Measurements from ENCODE around the gene SLC38A10.

SLC38A10 gene

DNA sequence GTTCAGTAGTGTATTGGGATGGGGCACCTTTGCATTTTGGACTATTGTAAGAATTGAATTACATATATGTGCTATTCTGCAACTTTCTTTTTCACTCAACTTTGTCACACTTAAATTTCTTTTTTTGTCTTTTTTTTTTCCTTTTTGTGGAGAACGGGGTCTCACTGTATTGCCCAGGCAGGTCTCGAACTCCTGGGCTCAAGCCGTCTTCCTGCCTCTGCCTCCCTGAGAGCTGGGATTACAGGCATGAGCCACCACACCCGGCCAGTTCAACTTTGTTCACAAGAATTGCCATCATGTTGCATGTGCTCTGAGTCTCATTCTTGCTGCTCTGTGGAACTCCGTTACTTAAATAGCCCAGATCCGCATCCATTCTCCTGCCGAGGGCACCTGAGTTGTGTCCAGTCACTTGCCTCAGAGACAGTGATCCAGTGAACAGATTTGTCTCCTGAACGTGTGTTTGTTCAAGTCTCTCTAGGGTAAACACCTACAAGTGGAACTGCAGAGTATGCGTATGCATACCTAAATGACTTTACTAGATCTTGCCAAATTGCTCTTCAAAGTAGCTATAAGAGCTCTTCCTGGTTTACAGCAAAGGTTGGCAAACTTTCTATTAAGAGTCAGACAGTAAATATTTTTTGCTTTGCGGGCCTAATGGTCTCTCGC is 3.4 kb upstream of the SLC38A10 start:
- DNase-seq (ENCODE audit: low spot score) = no peak

DNA sequence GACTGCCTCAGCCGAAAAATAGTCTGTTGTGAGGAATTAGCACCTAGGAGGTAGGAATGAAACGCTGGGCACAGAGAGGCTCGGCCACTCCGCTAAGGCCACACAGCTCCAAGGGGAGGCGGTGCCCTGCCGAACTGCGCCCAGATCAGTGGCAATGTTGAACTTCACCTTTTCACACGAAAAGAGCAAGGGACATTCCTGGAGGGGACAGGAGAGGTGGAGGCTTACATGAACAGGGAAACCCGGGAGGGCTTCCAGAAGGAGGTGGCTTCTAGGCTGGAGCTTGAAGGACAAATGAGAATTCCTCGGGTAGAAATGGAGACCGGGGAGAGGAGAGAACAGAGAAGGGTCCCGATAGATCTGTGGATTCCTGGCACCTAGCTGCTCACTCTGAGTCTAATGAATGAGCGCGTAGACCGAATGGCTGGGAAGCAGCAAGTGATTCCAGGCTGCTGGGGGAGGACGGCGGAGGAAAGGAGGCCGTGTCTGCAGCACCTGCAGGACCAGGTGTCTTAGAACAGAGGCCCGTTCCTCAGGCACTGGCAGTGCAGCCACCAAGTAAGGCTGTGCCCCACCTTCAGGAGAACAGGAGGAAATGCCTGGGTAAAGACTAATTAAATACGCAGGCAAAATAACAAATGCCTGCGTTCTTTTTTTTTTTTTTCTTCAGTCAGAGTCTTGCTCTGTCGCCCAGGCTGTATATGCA is 722 bp upstream of the SLC38A10 start:
- no peak for DNase-seq (ENCODE audit: low spot score)

DNA sequence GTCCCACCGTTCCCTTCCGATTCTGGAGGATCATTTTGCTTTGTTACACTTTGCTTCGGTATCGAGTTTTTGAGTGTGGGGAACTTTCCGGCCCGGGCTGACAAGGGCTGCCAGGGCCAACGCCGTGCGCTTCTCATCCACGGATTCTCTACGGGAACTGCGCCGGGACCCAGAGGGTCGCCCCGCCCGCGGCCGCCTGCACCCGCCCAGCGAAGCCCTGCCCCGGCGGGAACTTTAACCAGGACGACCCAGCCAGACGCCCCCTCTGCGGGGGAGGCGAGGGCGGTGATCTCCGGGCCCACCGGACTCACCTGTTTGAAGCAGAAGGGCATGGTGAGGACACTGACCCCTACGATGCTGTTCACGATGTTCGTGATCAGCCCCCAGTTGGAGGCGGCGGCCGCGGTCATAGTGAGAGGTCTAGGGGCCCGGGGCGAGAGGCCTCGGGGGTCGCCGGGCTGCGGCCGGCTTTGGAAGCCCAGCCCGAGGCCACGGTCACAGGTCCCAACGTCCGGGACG is 536 bp downstream of the SLC38A10 start:
- no peak for DNase-seq (ENCODE audit: low spot score)

DNA sequence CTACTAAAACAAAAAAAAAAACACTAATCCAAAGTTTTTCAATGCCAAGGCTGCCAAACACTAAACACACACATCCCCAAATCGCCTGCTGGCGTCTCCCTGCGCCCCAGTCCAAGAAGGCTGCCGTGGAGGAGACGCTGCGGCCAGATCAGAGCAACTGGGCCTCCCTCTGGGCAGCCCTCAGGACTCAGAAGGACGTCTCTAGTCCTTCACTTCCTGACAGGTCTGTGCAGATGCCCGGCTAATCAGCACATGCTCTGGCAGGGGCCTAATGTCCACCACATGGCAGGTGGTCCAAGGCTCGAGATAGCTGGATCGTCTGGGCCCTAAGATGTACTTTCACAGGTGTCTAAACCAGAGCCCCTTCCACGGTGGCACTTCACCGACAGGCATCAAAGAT is 2.7 kb downstream of the SLC38A10 start:
- DNase-seq (ENCODE audit: low spot score) = no peak

DNA sequence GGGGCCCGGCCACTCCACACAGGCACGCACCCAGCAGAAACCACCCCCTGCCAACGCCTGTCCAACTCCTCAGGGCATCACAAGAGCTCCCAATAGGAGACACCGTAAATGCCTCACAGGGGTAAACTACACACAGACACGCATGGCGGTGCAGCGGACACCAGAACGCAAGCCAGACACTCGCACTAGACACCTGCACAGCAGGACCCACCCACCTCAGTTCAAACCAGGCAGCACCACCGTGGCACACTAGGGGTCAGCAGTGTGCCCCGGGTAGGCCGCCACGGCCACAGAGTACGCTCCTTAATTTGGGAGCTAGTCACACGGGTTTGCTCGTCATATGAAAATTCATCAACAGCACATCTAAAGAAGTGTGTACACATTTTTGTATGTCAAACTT is 3.4 kb downstream of the SLC38A10 start:
- DNase-seq (ENCODE audit: low spot score) = no peak

DNA sequence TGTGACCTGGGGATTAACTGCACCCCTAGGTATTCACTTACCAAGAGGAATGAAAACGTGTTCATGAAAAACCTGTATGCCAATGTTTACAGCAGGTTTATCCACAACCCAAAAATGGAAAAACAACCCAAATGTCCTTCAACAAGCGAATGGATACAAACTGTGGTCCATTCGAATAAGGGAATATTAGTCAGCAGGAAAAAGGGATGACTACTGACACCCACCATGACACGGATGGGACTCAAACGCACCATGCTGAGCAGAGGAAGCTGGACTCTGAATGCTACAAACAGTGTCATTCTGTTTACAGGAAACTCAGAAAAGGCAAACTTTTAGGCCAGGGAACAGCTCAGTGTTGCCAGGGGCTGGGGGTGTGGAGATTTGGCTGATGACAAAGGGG is 4.9 kb downstream of the SLC38A10 start:
- DNase-seq (ENCODE audit: low spot score) = no peak

DNA sequence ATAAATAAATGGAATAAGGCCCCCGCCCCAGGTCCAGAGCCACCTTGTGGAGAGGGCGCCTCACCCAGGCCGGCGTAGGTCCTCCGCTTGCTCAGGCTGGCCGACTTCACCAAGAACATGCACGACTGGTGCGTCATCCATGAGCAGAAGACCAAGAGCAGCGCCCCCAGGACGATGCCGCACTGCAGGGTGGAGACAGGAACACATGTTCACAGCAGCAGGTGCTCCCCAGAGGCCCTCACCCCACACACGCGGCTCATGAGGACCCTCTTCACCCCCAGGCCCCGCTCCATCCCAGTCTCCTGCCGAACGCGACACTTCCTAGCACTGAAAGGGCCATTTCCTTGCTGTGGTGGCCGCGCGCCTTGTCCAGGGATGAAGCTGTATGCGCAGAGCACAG is 5.5 kb downstream of the SLC38A10 start:
- no peak for DNase-seq (ENCODE audit: low spot score)

DNA sequence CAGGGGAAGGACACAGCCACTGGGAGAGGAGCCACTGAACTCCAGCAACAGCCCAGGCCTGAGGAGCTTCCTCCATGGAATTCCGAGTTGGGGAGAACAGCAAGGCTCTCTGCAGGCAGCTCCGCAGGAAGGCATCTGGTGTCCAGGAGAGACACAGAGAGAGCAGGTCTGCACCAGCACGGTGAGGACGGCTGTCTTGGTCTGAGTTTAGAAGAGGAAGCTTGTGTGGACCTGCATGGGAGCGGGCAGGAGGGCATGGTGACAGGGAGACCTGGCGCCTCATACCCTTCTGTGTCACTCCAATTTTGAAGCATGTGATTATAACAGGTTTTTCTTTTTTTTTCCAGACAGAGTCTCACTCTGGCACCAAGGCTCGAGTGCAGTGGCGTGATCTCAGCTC is 6.4 kb downstream of the SLC38A10 start:
- no peak for DNase-seq (ENCODE audit: low spot score)

DNA sequence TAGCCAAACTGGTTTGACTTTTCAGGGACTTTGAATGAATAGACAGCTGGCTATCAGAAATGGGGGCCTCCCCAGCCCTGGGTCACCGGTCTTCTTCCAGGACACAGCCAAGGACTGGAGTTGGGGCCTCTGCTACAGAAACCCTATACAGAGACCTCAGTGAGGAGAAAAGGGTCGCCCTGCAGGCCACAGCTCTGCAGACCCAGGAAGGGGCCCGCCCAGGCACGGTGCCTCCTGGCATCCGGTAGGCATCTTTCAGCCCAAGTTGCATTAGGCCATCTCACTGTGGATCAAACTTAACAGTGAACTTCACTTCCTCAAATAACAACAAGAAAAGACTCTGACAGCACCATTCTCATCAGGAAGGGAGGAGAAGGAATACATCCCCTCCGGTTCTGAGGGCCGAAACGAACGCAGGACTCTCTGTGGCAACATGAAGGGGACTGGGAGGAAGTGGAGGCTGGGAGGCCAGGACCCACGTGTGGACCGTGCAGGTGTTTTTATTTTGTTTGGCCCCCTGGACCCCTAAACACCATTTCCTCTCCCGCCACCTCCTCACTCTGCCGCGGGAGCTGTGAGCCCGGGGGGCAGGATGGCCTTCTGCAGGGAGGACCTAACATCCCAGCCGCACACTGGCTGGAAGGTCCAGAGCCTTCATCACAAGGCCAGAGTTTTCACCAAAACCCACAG is 7.2 kb downstream of the SLC38A10 start:
- no peak for DNase-seq (ENCODE audit: low spot score)

DNA sequence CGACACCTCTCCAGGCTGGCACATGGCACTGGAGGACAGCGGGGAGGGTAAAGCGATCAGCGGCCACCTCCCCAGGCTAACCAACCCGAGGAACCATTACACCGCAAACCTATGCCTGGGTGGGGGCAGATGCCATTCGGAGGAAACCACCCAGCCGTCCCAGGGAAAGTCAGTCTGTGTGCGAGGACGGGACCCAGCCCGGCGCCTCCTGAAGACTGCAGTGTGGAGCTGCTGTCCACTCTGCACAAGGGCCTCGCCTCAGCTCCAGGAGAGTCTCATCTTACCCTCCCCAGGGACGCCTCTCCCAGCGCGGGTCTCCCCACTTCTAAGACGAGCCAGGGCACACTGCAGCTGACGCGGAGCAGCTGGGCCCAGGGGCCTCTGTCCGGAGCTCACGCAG is 8.0 kb downstream of the SLC38A10 start:
- DNase-seq (ENCODE audit: low spot score) = no peak

DNA sequence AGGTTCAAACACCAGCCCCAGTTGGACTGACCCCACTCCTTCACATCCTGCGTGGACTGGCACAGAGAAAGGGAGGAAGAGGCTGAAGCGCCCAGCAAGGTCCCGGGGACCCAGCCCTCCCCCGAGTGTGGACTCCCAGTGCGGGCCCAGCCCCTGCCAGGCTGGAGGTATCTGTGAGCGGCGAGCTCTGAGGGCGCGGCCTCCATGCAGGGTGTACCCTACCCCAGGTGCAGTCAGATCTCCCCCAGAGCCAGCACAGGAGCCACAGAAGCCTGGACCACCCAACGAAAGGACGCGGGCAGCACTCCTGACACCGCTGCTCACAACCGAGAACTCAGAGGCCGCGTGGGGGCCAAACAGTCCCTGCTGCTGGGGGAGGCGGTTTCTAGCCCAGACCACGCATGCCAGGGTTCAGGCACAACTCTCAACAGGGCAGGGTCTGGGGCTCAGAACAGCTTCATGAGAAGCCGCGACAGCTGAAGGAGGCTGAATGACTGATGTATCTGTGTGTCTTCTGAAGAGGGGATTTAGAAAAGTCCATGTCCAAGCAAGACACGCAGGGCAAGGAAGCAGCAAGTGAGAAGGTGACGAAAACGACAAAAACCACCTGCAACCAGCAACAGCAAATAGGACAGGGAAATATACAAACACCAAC is 8.5 kb downstream of the SLC38A10 start:
- DNase-seq (ENCODE audit: low spot score) = no peak

DNA sequence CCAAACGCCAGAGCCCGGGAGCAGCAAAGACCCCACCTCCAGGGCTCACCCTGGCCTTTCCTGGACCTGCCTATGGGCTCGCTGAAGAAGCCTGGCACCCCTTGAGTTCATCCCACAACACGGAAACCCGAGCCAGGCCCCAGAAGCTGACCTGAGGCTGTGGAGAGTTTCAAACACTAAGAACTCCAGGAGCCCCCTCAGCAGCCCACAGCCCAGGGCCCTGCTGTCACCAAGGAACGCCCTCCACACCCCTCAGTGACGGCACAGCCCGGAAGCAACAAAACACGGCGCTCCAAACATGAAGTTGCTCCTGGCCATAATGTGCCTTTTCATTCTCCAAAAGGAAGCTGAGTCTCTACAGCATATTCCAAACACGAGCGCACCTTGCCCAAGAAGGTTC is 9.2 kb downstream of the SLC38A10 start:
- no peak for DNase-seq (ENCODE audit: low spot score)

DNA sequence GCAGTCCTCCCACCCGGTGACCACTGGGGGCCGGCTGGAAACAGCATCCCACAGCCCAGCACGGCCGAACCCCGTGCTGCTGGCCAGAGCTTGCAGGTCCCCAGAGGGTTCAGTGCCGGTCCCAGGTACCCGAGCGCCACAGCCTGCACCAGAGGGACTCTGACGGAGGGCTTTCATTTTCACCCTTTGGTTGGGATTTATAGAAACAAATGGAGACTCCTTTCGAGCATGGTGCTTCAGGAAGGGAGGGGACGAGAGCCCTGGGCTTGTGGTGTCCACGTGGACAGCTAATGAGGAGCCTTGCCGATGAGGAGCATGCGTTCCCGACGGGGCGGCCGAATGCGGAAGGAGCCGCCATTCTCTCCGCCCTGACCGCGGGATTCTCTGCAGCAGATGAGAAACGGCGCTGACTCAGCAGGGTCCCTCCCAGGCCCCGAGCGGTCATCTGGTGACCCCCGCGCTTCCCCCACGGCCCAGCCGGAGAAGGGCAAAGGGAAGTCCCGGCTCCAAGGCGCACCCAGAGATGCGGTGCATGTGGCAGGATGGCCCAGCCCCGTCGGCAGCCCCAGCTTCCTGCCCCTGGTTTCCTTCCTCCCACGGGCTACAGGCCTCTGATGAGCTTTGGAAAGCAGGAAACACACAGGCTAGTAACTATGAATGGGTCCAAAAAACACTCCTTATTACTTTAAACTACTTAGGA is 9.8 kb downstream of the SLC38A10 start:
- no peak for DNase-seq (ENCODE audit: low spot score)

DNA sequence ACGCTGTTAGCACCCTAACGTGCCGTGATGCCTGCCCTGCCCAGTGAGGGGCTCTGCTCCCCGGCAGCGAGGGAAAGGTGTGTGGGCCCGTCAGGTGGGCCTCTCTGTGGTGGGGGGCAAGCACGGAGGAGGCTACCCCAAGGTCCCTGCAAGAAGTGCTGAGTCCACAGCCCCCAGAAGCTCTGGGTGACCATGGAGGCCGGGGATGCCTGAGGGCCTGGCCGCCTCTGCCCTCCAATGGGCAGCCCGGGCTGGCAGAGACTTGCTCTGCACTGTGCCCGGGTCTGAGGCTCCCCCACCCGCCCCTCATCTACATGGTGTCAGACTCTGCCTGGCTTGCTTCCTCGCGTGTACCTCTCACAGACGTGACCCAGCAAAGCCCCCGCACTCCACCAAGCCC is 12.2 kb downstream of the SLC38A10 start:
- no peak for DNase-seq (ENCODE audit: low spot score)

DNA sequence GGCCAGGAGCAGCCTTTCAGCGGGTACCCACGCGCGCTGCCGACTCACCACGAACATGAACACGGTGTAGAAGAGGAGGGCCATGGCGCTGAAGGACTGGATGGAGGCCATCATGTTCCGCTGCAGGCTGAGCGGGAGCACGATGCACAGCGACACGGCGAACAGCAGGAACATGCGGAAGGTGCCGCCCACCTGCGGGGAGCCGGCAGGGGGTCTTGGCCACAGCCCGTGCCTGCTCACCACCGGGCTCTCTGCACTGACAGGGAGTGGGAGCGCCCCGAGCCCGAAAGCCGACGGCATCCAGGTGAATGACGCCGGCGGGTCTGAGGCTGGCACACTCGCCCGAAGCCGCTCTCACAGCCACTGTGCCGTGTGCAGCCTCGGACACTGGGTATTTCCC is 13.0 kb downstream of the SLC38A10 start:
- DNase-seq (ENCODE audit: low spot score) = no peak

DNA sequence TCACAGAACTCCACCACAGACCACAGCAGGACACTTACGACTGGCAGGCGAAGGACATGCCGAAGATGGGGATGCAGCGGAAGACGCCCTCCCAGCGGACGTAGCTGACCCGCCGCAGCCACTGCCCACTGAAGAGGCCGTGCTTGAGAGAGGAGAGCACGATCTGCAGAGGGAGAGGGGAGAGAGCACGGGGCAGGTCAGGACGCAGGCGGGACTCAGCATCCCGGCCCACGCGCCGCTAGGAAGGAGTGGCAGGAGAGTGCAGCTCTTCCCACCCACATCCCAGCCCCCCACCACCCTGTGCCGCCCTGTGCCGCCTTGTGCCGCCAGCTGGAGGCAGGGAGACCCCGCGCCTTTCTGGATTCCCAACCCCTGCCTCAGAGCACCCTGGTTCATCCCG is 14.5 kb downstream of the SLC38A10 start:
- DNase-seq (ENCODE audit: low spot score) = no peak

DNA sequence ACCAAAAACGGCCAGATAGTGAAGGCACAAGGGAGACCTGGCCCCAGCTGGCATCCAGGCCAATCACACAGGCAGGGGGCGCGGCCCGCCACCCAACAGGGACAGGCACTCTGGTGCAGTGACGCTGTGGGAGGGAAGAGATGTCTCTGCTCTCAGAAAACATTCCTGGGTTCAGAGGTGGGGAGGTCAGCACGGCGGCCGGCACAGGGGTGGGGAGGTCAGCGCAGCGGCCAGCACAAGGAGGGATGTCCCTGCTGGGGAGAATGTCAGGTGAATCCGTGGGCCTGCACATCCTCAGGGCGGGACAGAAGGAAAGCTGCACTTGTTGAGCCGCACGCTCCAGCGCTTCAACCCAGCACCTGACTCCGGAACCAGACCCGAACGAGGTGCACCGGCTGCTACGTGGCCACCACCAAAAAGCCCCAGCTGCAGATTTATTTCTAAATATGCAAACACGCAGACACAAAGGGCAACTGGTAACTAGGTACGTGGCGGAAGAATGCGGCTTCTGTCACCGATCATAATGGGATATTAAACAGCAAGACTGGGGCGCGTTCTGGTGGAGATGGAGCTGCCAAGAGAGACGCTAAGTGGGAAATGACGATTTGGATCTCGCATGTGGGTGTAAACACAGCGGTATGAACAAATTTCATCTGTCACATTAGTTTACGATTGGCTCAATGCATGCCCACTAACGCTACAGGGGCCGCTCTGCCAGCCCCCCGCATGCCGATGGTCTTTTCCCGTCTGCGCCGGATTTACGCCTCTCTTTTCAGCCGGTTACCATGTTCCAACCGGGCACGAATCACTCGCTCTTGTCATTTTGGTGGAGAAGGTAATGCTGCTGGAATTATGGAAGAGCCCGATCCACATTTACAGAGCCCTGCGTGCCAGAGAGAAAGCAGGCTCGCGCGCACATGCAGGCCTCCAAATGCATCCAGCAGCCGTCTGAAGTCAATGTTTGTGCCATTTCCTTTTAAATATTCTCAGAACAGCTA is 15.5 kb downstream of the SLC38A10 start:
- DNase-seq (ENCODE audit: low spot score) = no peak

DNA sequence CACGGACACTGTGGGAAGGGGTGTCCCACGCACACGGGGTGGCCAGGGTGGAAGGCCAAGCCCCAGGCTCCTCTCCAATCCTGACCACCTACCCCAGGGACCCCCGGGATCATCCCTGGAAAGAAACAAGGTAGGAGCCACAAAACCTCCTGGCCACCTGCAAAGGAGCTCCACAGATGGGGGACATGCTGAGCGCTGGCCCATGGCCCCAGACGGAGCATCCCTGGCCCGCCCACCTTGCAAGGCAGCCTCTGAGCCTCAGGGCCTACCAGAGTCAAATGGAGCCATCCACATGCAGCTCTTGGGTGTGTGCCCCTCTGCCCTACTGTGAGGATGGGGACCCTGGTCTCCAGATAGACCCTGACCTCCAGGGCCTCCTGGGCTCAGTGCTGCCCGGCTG is 16.3 kb downstream of the SLC38A10 start:
- no peak for DNase-seq (ENCODE audit: low spot score)

DNA sequence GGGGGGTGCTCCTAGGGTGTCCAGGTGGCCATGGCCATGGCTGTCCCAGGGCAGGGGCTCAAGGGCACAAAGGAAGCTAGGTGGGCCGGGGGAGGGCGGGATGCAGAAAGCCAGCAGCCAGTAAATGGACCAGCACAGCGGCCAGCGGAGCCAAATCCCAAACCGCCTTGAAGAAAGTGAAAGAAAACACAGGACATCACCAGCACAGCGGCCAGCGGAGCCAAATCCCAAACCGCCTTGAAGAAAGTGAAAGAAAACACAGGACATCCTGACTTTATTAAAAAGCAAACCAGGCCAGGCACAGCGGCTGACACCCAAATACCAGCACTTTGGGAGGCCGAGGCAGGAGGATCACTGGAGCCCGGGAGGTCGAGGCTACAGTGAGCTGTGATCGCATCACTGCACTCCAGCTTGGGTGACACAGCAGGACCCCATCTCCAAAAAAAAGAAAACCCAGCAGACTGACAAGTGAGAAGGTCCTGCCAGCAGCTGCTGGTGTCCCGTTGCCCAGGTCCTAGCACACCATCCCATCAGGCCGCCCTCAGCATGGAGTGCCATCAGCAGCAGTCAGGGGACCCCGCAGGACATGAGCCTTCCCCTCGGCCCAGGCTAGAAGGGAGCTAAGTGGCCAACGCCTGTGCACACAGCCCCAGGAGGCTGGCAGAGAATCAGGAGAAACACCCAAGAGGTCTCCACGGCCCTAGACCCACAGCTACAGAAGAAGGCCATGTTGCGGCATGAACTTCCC is 17.0 kb downstream of the SLC38A10 start:
- no peak for DNase-seq (ENCODE audit: low spot score)

DNA sequence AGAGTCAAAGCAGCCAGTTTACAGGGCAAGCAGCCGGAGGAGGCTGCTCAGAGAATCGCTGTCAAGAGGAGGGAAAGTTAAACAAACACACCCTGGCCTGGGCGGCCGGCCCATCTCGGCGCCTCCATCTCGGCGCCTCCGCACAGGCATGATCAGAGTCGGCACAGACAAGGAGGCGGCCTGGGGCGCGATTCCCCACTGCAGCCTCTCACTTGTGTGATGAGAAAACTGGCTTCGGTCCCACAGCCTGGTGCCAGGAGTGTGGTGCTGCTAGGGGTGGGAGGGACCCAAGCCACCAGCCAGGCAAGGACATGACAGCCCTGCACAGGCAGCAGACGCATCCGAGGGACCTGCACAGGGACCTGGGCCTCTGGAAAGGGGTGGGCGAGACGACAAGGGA is 17.7 kb downstream of the SLC38A10 start:
- no peak for DNase-seq (ENCODE audit: low spot score)
